ENCODE results near the gene HMGCS1.

The HMGCS1 gene

GRCh38 chr5:43352915-43353314 lies 39.7 kb upstream of the HMGCS1 start:
- H3K9ac ChIP-seq (ENCODE audit: low read depth, low read length), result no peak overlapping the region
- no peak for DNase-seq

GRCh38 chr5:43352131-43352530 lies 38.9 kb upstream of the HMGCS1 start:
- TF ChIP-seq CTCF (IDR thresholded peaks at IDR 0.05; ENCODE audit: borderline replicate concordance, extremely low read depth, low read length, poor library complexity, severe bottlenecking) (no peak), EZH2 (IDR thresholded peaks at IDR 0.05; ENCODE audit: borderline replicate concordance, low read depth, low read length, severe bottlenecking) (no peak)
- H3K79me2 ChIP-seq (ENCODE audit: insufficient read depth, low read length), result no peaks in the 10 kb centered on the region
- H3K4me1 ChIP-seq (ENCODE audit: insufficient read depth, low read length), result no peaks in the 10 kb centered on the region
- no peak overlapping the region for H2AFZ ChIP-seq (ENCODE audit: low read depth, low read length)
- H3K9me3 ChIP-seq (ENCODE audit: insufficient read depth, low read length, severe bottlenecking), result no peaks in the 10 kb centered on the region
- H3K9ac ChIP-seq (ENCODE audit: low read depth, low read length), result no peak overlapping the region
- ATAC-seq (ENCODE audit: insufficient read depth, low read depth) (no peak), DNase-seq (no peak)
- no peaks in the 10 kb centered on the region for H4K20me1 ChIP-seq (ENCODE audit: insufficient read depth, low read length)
- H3K4me2 ChIP-seq (ENCODE audit: insufficient read depth, low read length), result no peak overlapping the region
- no peaks in the 10 kb centered on the region for H3K27me3 ChIP-seq (ENCODE audit: insufficient read depth, low read length, poor library complexity)
- no peak overlapping the region for H3K27ac ChIP-seq (ENCODE audit: low read length)
- no peaks in the 10 kb centered on the region for H3K36me3 ChIP-seq (ENCODE audit: insufficient read depth, low read length)
- H3K4me3 ChIP-seq (ENCODE audit: low read depth in 1 of 2, low read length in 2 of 2), result no peak overlapping the region

More at GRCh38 chr5:43352915-43353314, 39.7 kb upstream of the HMGCS1 start:
- Histone ChIP-seq H3K4me3 (ENCODE audit: low read depth in 1 of 2, low read length in 2 of 2) (no peak overlapping the region), H3K4me1 (ENCODE audit: insufficient read depth, low read length) (no peaks in the 10 kb centered on the region), H2AFZ (ENCODE audit: low read depth, low read length) (no peak overlapping the region), H3K36me3 (ENCODE audit: insufficient read depth, low read length) (no peaks in the 10 kb centered on the region), H3K79me2 (ENCODE audit: insufficient read depth, low read length) (no peaks in the 10 kb centered on the region), H3K4me2 (ENCODE audit: insufficient read depth, low read length) (no peak overlapping the region), H4K20me1 (ENCODE audit: insufficient read depth, low read length) (no peaks in the 10 kb centered on the region), H3K9me3 (ENCODE audit: insufficient read depth, low read length, severe bottlenecking) (no peaks in the 10 kb centered on the region), H3K27ac (ENCODE audit: low read length) (no peak overlapping the region), H3K27me3 (ENCODE audit: insufficient read depth, low read length, poor library complexity) (no peaks in the 10 kb centered on the region)
- TF ChIP-seq CTCF (IDR thresholded peaks at IDR 0.05; ENCODE audit: borderline replicate concordance, extremely low read depth, low read length, poor library complexity, severe bottlenecking) (no peak), EZH2 (IDR thresholded peaks at IDR 0.05; ENCODE audit: borderline replicate concordance, low read depth, low read length, severe bottlenecking) (no peak)
- no peak for ATAC-seq (ENCODE audit: insufficient read depth, low read depth)

GRCh38 chr5:43348861-43349363 lies 35.7 kb upstream of the HMGCS1 start:
- no peaks in the 10 kb centered on the region for H3K4me1 ChIP-seq (ENCODE audit: insufficient read depth, low read length)
- no peak overlapping the region for H3K4me3 ChIP-seq (ENCODE audit: low read depth in 1 of 2, low read length in 2 of 2)
- no peak overlapping the region for H2AFZ ChIP-seq (ENCODE audit: low read depth, low read length)
- TF ChIP-seq CTCF (IDR thresholded peaks at IDR 0.05; ENCODE audit: borderline replicate concordance, extremely low read depth, low read length, poor library complexity, severe bottlenecking) (no peak), EZH2 (IDR thresholded peaks at IDR 0.05; ENCODE audit: borderline replicate concordance, low read depth, low read length, severe bottlenecking) (no peak)
- H3K27ac ChIP-seq (ENCODE audit: low read length), result no peak overlapping the region
- ATAC-seq (ENCODE audit: insufficient read depth, low read depth) (no peak), DNase-seq (no peak)
- no peaks in the 10 kb centered on the region for H3K9me3 ChIP-seq (ENCODE audit: insufficient read depth, low read length, severe bottlenecking)
- no peaks in the 10 kb centered on the region for H3K27me3 ChIP-seq (ENCODE audit: insufficient read depth, low read length, poor library complexity)
- H3K9ac ChIP-seq (ENCODE audit: low read depth, low read length), result no peak overlapping the region
- H4K20me1 ChIP-seq (ENCODE audit: insufficient read depth, low read length), result no peaks in the 10 kb centered on the region
- no peaks in the 10 kb centered on the region for H3K36me3 ChIP-seq (ENCODE audit: insufficient read depth, low read length)
- no peaks in the 10 kb centered on the region for H3K79me2 ChIP-seq (ENCODE audit: insufficient read depth, low read length)
- H3K4me2 ChIP-seq (ENCODE audit: insufficient read depth, low read length), result no peak overlapping the region

- Histone ChIP-seq H3K4me2 (ENCODE audit: insufficient read depth, low read length) (no peak overlapping the region), H3K79me2 (ENCODE audit: insufficient read depth, low read length) (no peaks in the 10 kb centered on the region), H3K36me3 (ENCODE audit: insufficient read depth, low read length) (no peaks in the 10 kb centered on the region), H3K4me1 (ENCODE audit: insufficient read depth, low read length) (no peaks in the 10 kb centered on the region), H3K27ac (ENCODE audit: low read length) (no peak overlapping the region), H3K9me3 (ENCODE audit: insufficient read depth, low read length, severe bottlenecking) (no peaks in the 10 kb centered on the region), H4K20me1 (ENCODE audit: insufficient read depth, low read length) (no peaks in the 10 kb centered on the region), H3K27me3 (ENCODE audit: insufficient read depth, low read length, poor library complexity) (no peaks in the 10 kb centered on the region), H3K4me3 (ENCODE audit: low read depth in 1 of 2, low read length in 2 of 2) (no peak overlapping the region), H2AFZ (ENCODE audit: low read depth, low read length) (no peak overlapping the region), H3K9ac (ENCODE audit: low read depth, low read length) (no peak overlapping the region)
- TF ChIP-seq EZH2 (IDR thresholded peaks at IDR 0.05; ENCODE audit: borderline replicate concordance, low read depth, low read length, severe bottlenecking) (no peak), CTCF (IDR thresholded peaks at IDR 0.05; ENCODE audit: borderline replicate concordance, extremely low read depth, low read length, poor library complexity, severe bottlenecking) (no peak)
- ATAC-seq (ENCODE audit: insufficient read depth, low read depth) (no peak), DNase-seq (no peak)
These were observed 35.0 kb upstream of the HMGCS1 start for GRCh38 chr5:43348207-43348606.

Data from DND-41 (cell line).